Keratinocyte (primary cell): ENCODE results near the gene ABR. TPM values are rescaled to one million over a fixed set of nuclear protein-coding genes. Genes with fewer than 3 reads are reported as not detected.

ENCODE experiments used
- DNase-seq: peaks from one replicate; pipeline ENCODE4 v3.0.0-alpha.2; 2011; ENCODE audit warnings: low read depth, missing footprints, low spot score
- FAIRE-seq: peaks from 2 replicates; lab custom pipeline; 2011; peaks lifted over from hg19 to GRCh38; lab: Jason Lieb, UNC
- H2AFZ ChIP-seq: 2 replicates; pipeline ENCODE4 v1.6.0; 2012; ENCODE audit warnings: low read length, control low read depth, inconsistent platforms; ENCODE audit not compliant: control insufficient read depth
- H3K27ac ChIP-seq: 2 replicates; pipeline ENCODE4 v1.5.1; 2011; ENCODE audit warnings: low read length; ENCODE audit not compliant: control insufficient read depth, insufficient read depth
- H3K27me3 ChIP-seq: 3 replicates; pipeline ENCODE4 v1.6.0; 2011; ENCODE audit warnings: low read length; ENCODE audit not compliant: control insufficient read depth, insufficient read depth; ENCODE audit errors: extremely low read depth
- H3K36me3 ChIP-seq, 2 experiments: 2 replicates in 1 of 2; 3 replicates in 1 of 2; pipeline ENCODE4 v1.5.1; 2011; ENCODE audit warnings: low read length in 2 of 2, mild to moderate bottlenecking in 1 of 2; ENCODE audit not compliant: control insufficient read depth in 2 of 2, insufficient read depth in 2 of 2; ENCODE audit errors: extremely low read depth in 1 of 2
- H3K4me1 ChIP-seq: 3 replicates; pipeline ENCODE4 v1.5.1; 2011; ENCODE audit warnings: low read length; ENCODE audit not compliant: control insufficient read depth, insufficient read depth; ENCODE audit errors: extremely low read depth
- H3K4me2 ChIP-seq: 3 replicates; pipeline ENCODE4 v1.6.0; 2011; ENCODE audit warnings: low read depth, low read length; ENCODE audit not compliant: control insufficient read depth, insufficient read depth; ENCODE audit errors: extremely low read depth
- H3K4me3 ChIP-seq, 3 experiments: fragments of 200-600 bp in 1 of 3; sonication (generic) in 1 of 3; 2 replicates in 2 of 3; 3 replicates in 1 of 3; pipeline ENCODE4 v1.5.1; 2011 to 2016; ENCODE audit warnings: low read length in 3 of 3, mild to moderate bottlenecking in 3 of 3, control low read depth in 2 of 3, inconsistent platforms in 1 of 3, low read depth in 1 of 3, mixed read lengths in 1 of 3, mixed run types in 1 of 3, moderate library complexity in 1 of 3; ENCODE audit not compliant: control insufficient read depth in 2 of 3, insufficient read depth in 2 of 3; ENCODE audit errors: extremely low read depth in 1 of 3
- H3K79me2 ChIP-seq: 2 replicates; pipeline ENCODE4 v1.6.0; 2012; ENCODE audit warnings: low read length; ENCODE audit not compliant: control insufficient read depth, insufficient read depth
- H3K9ac ChIP-seq: 3 replicates; pipeline ENCODE4 v1.6.0; 2011; ENCODE audit warnings: low read length; ENCODE audit not compliant: control insufficient read depth, insufficient read depth; ENCODE audit errors: extremely low read depth
- H3K9me1 ChIP-seq: 3 replicates; pipeline ENCODE4 v1.6.0; 2011; ENCODE audit warnings: low read length; ENCODE audit not compliant: control insufficient read depth, insufficient read depth; ENCODE audit errors: extremely low read depth
- H3K9me3 ChIP-seq: 2 replicates; pipeline ENCODE4 v1.5.1; 2012; ENCODE audit warnings: low read depth, low read length; ENCODE audit not compliant: control insufficient read depth
- H4K20me1 ChIP-seq: 3 replicates; pipeline ENCODE4 v1.6.0; 2011; ENCODE audit warnings: low read length; ENCODE audit not compliant: control insufficient read depth, insufficient read depth; ENCODE audit errors: extremely low read depth
- EZH2 ChIP-seq: IDR thresholded peaks from one replicate; pipeline ENCODE4 v1.6.1; 2012; ENCODE audit warnings: inconsistent platforms, mild to moderate bottlenecking, low read length, moderate library complexity
- dilution Hi-C: fragments of 300-500 bp; cut with MboI; formaldehyde crosslinking; loops from one replicate; pipeline ENCODE4 v1.7.0; 2020; ENCODE audit warnings: low sequenced_read_pairs; ENCODE audit not compliant: extremely low pct_ligation_motif_present
- polyA plus RNA-seq, 5 experiments: library from polyadenylated mRNA; depleted of rRNA in 3 of 5; stranded (reverse) in 3 of 5; stranded (forward) in 1 of 5; unstranded in 1 of 5; fragments of >200 nt; gene quantifications; 1 replicate in 1 of 5; 2 replicates in 3 of 5; 3 replicates in 1 of 5; pipeline versions ENCODE4 v1.2.1 to v1.2.3, GENCODE V29; 2011 to 2012; ENCODE audit warnings: missing spikeins in 2 of 5, low read depth in 1 of 5, low replicate concordance in 1 of 5
- TF ChIP-seq, protein P1 (sequence below), 3 experiments: IDR thresholded peaks in 1 of 3; conservative IDR thresholded peaks in 1 of 3; optimal IDR thresholded peaks in 1 of 3; 2 replicates in 2 of 3; 3 replicates in 1 of 3; pipeline versions ENCODE3 to v1.5.1; 2011; ENCODE audit warnings: low read length in 3 of 3, mild to moderate bottlenecking in 3 of 3, moderate library complexity in 2 of 3, control low read depth in 1 of 3, inconsistent platforms in 1 of 3; ENCODE audit not compliant: insufficient read depth in 2 of 3; ENCODE audit errors: extremely low read depth in 1 of 3

The ABR gene
- polyA plus RNA-seq, 1 donor (not counting 4 experiments of a cell fraction or from before 2014, with no cell fraction given) = 17.3 TPM

GRCh38 chr17:1197781-1198490 is 18.2 kb upstream of the ABR start:
- dilution Hi-C loops = no loop called here

GRCh38 chr17:1197379-1197778 is 17.6 kb upstream of the ABR start:
- H3K4me1 ChIP-seq = no peaks in the 10 kb centered on the region
- no peaks in the 10 kb centered on the region for H3K36me3 ChIP-seq
- H3K9ac ChIP-seq = no peak overlapping the region
- H3K27me3 ChIP-seq = peaks cover 14% of the 10 kb centered on the region
- no peak for DNase-seq
- TF ChIP-seq EZH2 = no peak
- TF ChIP-seq, protein P1, sequence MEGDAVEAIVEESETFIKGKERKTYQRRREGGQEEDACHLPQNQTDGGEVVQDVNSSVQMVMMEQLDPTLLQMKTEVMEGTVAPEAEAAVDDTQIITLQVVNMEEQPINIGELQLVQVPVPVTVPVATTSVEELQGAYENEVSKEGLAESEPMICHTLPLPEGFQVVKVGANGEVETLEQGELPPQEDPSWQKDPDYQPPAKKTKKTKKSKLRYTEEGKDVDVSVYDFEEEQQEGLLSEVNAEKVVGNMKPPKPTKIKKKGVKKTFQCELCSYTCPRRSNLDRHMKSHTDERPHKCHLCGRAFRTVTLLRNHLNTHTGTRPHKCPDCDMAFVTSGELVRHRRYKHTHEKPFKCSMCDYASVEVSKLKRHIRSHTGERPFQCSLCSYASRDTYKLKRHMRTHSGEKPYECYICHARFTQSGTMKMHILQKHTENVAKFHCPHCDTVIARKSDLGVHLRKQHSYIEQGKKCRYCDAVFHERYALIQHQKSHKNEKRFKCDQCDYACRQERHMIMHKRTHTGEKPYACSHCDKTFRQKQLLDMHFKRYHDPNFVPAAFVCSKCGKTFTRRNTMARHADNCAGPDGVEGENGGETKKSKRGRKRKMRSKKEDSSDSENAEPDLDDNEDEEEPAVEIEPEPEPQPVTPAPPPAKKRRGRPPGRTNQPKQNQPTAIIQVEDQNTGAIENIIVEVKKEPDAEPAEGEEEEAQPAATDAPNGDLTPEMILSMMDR (optimal IDR thresholded peaks at IDR 0.05 in 1 of 3, IDR thresholded peaks at IDR 0.05 in 1 of 3, conservative IDR thresholded peaks at IDR 0.05 in 1 of 3; ENCODE audit: extremely low read depth in 1 of 3, insufficient read depth in 2 of 3, low read length in 3 of 3) = no peak
- no peaks in the 10 kb centered on the region for H3K9me1 ChIP-seq
- no peaks in the 10 kb centered on the region for H3K79me2 ChIP-seq
- no peak for FAIRE-seq
- H3K9me3 ChIP-seq = no peaks in the 10 kb centered on the region
- H3K27ac ChIP-seq = no peak overlapping the region
- dilution Hi-C loops = no loop called here
- H3K4me3 ChIP-seq = no peak overlapping the region
- H3K4me2 ChIP-seq = no peak overlapping the region
- H2AFZ ChIP-seq = no peak overlapping the region
- H4K20me1 ChIP-seq = no peaks in the 10 kb centered on the region

More at GRCh38 chr17:1197781-1198490, 18.2 kb upstream of the ABR start:
- Histone ChIP-seq H3K9me3 (no peaks in the 10 kb centered on the region), H3K79me2 (no peaks in the 10 kb centered on the region), H3K27me3 (peaks cover 16% of the 10 kb centered on the region), H3K4me2 (no peak overlapping the region), H3K9ac (no peak overlapping the region), H3K36me3 (no peaks in the 10 kb centered on the region), H3K9me1 (no peaks in the 10 kb centered on the region), H3K4me1 (no peaks in the 10 kb centered on the region), H3K4me3 (no peak overlapping the region), H3K27ac (no peak overlapping the region), H4K20me1 (no peaks in the 10 kb centered on the region), H2AFZ (no peak overlapping the region)
- TF ChIP-seq EZH2 = no peak
- TF ChIP-seq, protein P1 (optimal IDR thresholded peaks at IDR 0.05 in 1 of 3, IDR thresholded peaks at IDR 0.05 in 1 of 3, conservative IDR thresholded peaks at IDR 0.05 in 1 of 3; ENCODE audit: extremely low read depth in 1 of 3, insufficient read depth in 2 of 3, low read length in 3 of 3) = no peak
- no peak for FAIRE-seq
- no peak for DNase-seq
